SIG-M5 treated with dmso at 0.1 percent for 504 hours (cell line): ENCODE results near the gene ROR2.

Experiments
- DNase-seq: peaks from one replicate; lab custom pipeline; 2025; ENCODE audit not compliant: unreplicated experiment; lab: John Stamatoyannopoulos, UW

The ROR2 gene

GRCh38 chr9:91778031-91778430, 172.0 kb downstream of the ROR2 start:
- no peak for DNase-seq

- DNase-seq: no peak
Measured at GRCh38 chr9:91777292-91777830, 172.7 kb downstream of the ROR2 start.

GRCh38 chr9:91776409-91777291, 173.4 kb downstream of the ROR2 start:
- DNase-seq: peak; percentile 22

GRCh38 chr9:91775708-91776028, 174.4 kb downstream of the ROR2 start:
- DNase-seq: no peak

- peak; percentile 50 for DNase-seq
Measured at GRCh38 chr9:91775011-91775707, 174.9 kb downstream of the ROR2 start.

- no peak for DNase-seq
Measured at GRCh38 chr9:91773156-91773555, 176.9 kb downstream of the ROR2 start.

- DNase-seq: no peak
Measured at GRCh38 chr9:91771864-91772263, 178.2 kb downstream of the ROR2 start.

GRCh38 chr9:91771027-91771426, 179.0 kb downstream of the ROR2 start:
- no peak for DNase-seq

- DNase-seq: no peak
Measured at GRCh38 chr9:91770229-91770628, 179.8 kb downstream of the ROR2 start.

GRCh38 chr9:91768977-91769916, 180.8 kb downstream of the ROR2 start:
- no peak for DNase-seq

GRCh38 chr9:91768507-91768906, 181.5 kb downstream of the ROR2 start:
- no peak for DNase-seq

GRCh38 chr9:91766315-91767069, 183.5 kb downstream of the ROR2 start:
- DNase-seq: no peak

- no peak for DNase-seq
Measured at GRCh38 chr9:91765296-91765695, 184.7 kb downstream of the ROR2 start.

GRCh38 chr9:91764661-91765060, 185.4 kb downstream of the ROR2 start:
- DNase-seq: no peak

GRCh38 chr9:91761362-91761761, 188.7 kb downstream of the ROR2 start:
- no peak for DNase-seq

GRCh38 chr9:91760906-91761305, 189.1 kb downstream of the ROR2 start:
- no peak for DNase-seq

- DNase-seq: peak; percentile 43
Measured at GRCh38 chr9:91758491-91758981, 191.5 kb downstream of the ROR2 start.

- DNase-seq: no peak
Measured at GRCh38 chr9:91757782-91758181, 192.2 kb downstream of the ROR2 start.

- no peak for DNase-seq
Measured at GRCh38 chr9:91756510-91756780, 193.6 kb downstream of the ROR2 start.

- no peak for DNase-seq
Measured at GRCh38 chr9:91755761-91756509, 194.1 kb downstream of the ROR2 start.
